NCI-H526 treated with DMSO at 0.1 percent for 48 hours (cell line): ENCODE data around the gene TXNDC2.
A peak's percentile ranks its signal among the peaks of the same experiment; 100 is the strongest.
"Not testable (repeated sequence)": the region's sequence is repeated elsewhere in the genome, so short reads cannot be mapped to it uniquely, and the experiment has no call there.

Experiments
- DNase-seq: peaks from one replicate; lab custom pipeline; 2025; lab: John Stamatoyannopoulos, UW

The TXNDC2 gene

GRCh38 chr18:9884532-9885140 is 1.1 kb upstream of the TXNDC2 start:
- no peak for DNase-seq

- DNase-seq = no peak
These were observed 204 bp downstream of the TXNDC2 start for GRCh38 chr18:9886005-9886348.

- no peak for DNase-seq
These were observed 2.2 kb downstream of the TXNDC2 start for GRCh38 chr18:9887992-9888391.

GRCh38 chr18:9890196-9890595 is 4.4 kb downstream of the TXNDC2 start:
- no peak for DNase-seq

GRCh38 chr18:9890957-9891356 is 5.2 kb downstream of the TXNDC2 start:
- no peak for DNase-seq

GRCh38 chr18:9891515-9891914 is 5.7 kb downstream of the TXNDC2 start:
- not testable (repeated sequence) for DNase-seq

- DNase-seq = no peak
These were observed 8.8 kb downstream of the TXNDC2 start for GRCh38 chr18:9894454-9895068.

- DNase-seq = no peak
These were observed 11.4 kb downstream of the TXNDC2 start for GRCh38 chr18:9897129-9897528.

GRCh38 chr18:9897787-9898291 is 12.1 kb downstream of the TXNDC2 start:
- DNase-seq = not testable (repeated sequence)

- no peak for DNase-seq
These were observed 13.2 kb downstream of the TXNDC2 start for GRCh38 chr18:9898792-9899549.

- DNase-seq = not testable (repeated sequence)
These were observed 13.8 kb downstream of the TXNDC2 start for GRCh38 chr18:9899550-9899930.

GRCh38 chr18:9900699-9901098 is 14.9 kb downstream of the TXNDC2 start:
- DNase-seq = no peak

- no peak for DNase-seq
These were observed 15.6 kb downstream of the TXNDC2 start for GRCh38 chr18:9901377-9901776.

- not testable (repeated sequence) for DNase-seq
These were observed 16.5 kb downstream of the TXNDC2 start for GRCh38 chr18:9902264-9902663.

GRCh38 chr18:9902832-9903231 is 17.1 kb downstream of the TXNDC2 start:
- DNase-seq = no peak

GRCh38 chr18:9905401-9905922 is 19.7 kb downstream of the TXNDC2 start:
- no peak for DNase-seq

- DNase-seq = no peak
These were observed 20.7 kb downstream of the TXNDC2 start for GRCh38 chr18:9906481-9906880.

GRCh38 chr18:9907867-9908266 is 22.1 kb downstream of the TXNDC2 start:
- DNase-seq = no peak

GRCh38 chr18:9910071-9910470 is 24.3 kb downstream of the TXNDC2 start:
- DNase-seq = no peak

GRCh38 chr18:9910661-9911060 is 24.9 kb downstream of the TXNDC2 start:
- no peak for DNase-seq

- no peak for DNase-seq
These were observed 25.5 kb downstream of the TXNDC2 start for GRCh38 chr18:9911226-9911625.

- DNase-seq = not testable (repeated sequence)
These were observed 26.5 kb downstream of the TXNDC2 start for GRCh38 chr18:9912285-9912684.

GRCh38 chr18:9913151-9913525 is 27.4 kb downstream of the TXNDC2 start:
- peak; percentile 48 for DNase-seq
